ENCODE data around the gene LCMT1. TPM values are rescaled to one million over a fixed set of nuclear protein-coding genes. Genes with fewer than 3 reads are reported as not detected.

The LCMT1 gene
- total and polyA plus RNA-seq, 2 of the 13 experiments (the other 11 are each of a cell fraction or from before 2014, with no cell fraction given), result 41.2 to 48.7 TPM

GRCh38 chr16:25222959-25223358, 111.4 kb downstream of the LCMT1 start (continued):
- TF ChIP-seq ZZZ3 (CRISPR knock-in tag; IDR thresholded peaks at IDR 0.05; ENCODE audit: borderline replicate concordance) (no peak), THAP8 (CRISPR knock-in tag; IDR thresholded peaks at IDR 0.05; ENCODE audit: borderline replicate concordance) (no peak), RNF2 (conservative IDR thresholded peaks at IDR 0.05; ENCODE audit: low read depth) (no peak), KDM2A (CRISPR knock-in tag; IDR thresholded peaks at IDR 0.05; ENCODE audit: borderline replicate concordance, low read depth) (no peak; the same call in 1 of the 2 replicates), KAT2B (IDR thresholded peaks at IDR 0.05; ENCODE audit: borderline replicate concordance, low read depth, low read length) (no peak), CEBPG (CRISPR knock-in tag; IDR thresholded peaks at IDR 0.05) (no peak), MATR3 (CRISPR knock-in tag; IDR thresholded peaks at IDR 0.05) (no peak), MYPOP (CRISPR knock-in tag; IDR thresholded peaks at IDR 0.05) (no peak), HNF1B (CRISPR knock-in tag; IDR thresholded peaks at IDR 0.05) (no peak), DNMT3B (CRISPR knock-in tag; conservative IDR thresholded peaks at IDR 0.05) (no peak), SNAI1 (CRISPR knock-in tag; IDR thresholded peaks at IDR 0.05; ENCODE audit: borderline replicate concordance) (no peak), ISL2 (CRISPR knock-in tag; IDR thresholded peaks at IDR 0.05) (no peak), ZNF784 (CRISPR knock-in tag; IDR thresholded peaks at IDR 0.05; ENCODE audit: borderline replicate concordance) (peak; percentile 51; the same call in 1 of the 2 replicates)
